Stomach (tissue), 9 donors: ENCODE data around the gene MYO5B. TPM values are rescaled to one million over a fixed set of nuclear protein-coding genes. Genes with fewer than 3 reads are reported as not detected.

Experiments
- DNase-seq, 2 donors: peaks; one replicate each; pipeline versions ENCODE4 v3.0.0 to v3.0.0-alpha.2; 2013 to 2019
- H3K27ac ChIP-seq, 5 donors: fragments of 200-600 bp in 4 of 5; sonication (generic) in 4 of 5; one replicate each; pipeline ENCODE4 v1.5.1; 2013 to 2019; ENCODE audit warnings: mild to moderate bottlenecking in 1 of 5, moderate library complexity in 1 of 5
- H3K27me3 ChIP-seq, 3 donors: fragments of 200-600 bp; sonication (generic); one replicate each; pipeline ENCODE4 v1.5.1; 2017 to 2019; ENCODE audit warnings: mixed run types in 1 of 3
- H3K36me3 ChIP-seq, 4 donors: fragments of 200-600 bp; sonication (generic); 1 replicate in 3 of 4; 2 replicates in 1 of 4; pipeline ENCODE4 v1.5.1; 2016 to 2019
- H3K4me1 ChIP-seq, 4 donors: fragments of 200-600 bp; sonication (generic); one replicate each; pipeline ENCODE4 v1.5.1; 2016 to 2019
- H3K4me3 ChIP-seq, 4 donors: fragments of 200-600 bp; sonication (generic) in 3 of 4; one replicate each; pipeline ENCODE4 v1.5.1; 2016 to 2019; ENCODE audit warnings: mild to moderate bottlenecking in 1 of 4
- H3K9me3 ChIP-seq, 4 donors: fragments of 200-600 bp; sonication (generic); one replicate each; pipeline ENCODE4 v1.5.1; 2016 to 2019
- EP300 ChIP-seq: sonication (generic); formaldehyde crosslinking; IDR thresholded peaks from one replicate; pipeline ENCODE4 v1.6.1; 2017; ENCODE audit warnings: antibody characterized with exemption
- POLR2A ChIP-seq, 4 donors: fragments of 450-650 bp; IDR thresholded peaks; one replicate each; pipeline ENCODE4 v1.6.1; 2016; ENCODE audit warnings: antibody characterized with exemption in 4 of 4, control low read depth in 2 of 4, mild to moderate bottlenecking in 1 of 4, moderate library complexity in 1 of 4
- POLR2AphosphoS5 ChIP-seq, 3 donors: sonication (generic); formaldehyde crosslinking; IDR thresholded peaks; one replicate each; pipeline ENCODE4 v1.6.1; 2016; ENCODE audit warnings: antibody characterized with exemption in 3 of 3
- WGBS, 5 donors: extraction: QIAGEN DNeasy Blood & Tissue Kit in 3 of 5; methylation state at CpG; one replicate each; pipeline versions ENCODE4 v1.1.5 to v1.1.7; 2013 to 2018; 5-methylcytosine and 5-hydroxymethylcytosine counted together
- intact Hi-C: fragments of 100-400 bp; cut with DNase I; formaldehyde crosslinking; loops from one replicate; pipeline ENCODE4 v1.15.1; 2023; ENCODE audit warnings: low total_unique reads
- polyA plus RNA-seq, 3 donors: library from polyadenylated mRNA; stranded (reverse); fragments of 200-250 nt; gene quantifications; one replicate each; pipeline ENCODE4 v1.2.3, GENCODE V29; 2013
- total RNA-seq, 5 donors: library from RNA; depleted of rRNA; stranded (reverse); fragments of >200 nt; gene quantifications; one replicate each; pipeline versions ENCODE4 v1.1.0 to v1.2.3, GENCODE V29; 2014 to 2016
- TF ChIP-seq, protein P1 (sequence below), 7 experiments: fragments of 450-650 bp in 4 of 7; fragments of 200-600 bp in 3 of 7; sonication (generic) in 3 of 7; IDR thresholded peaks; one replicate each; pipeline ENCODE4 v1.5.1; 2016 to 2019; ENCODE audit warnings: antibody characterized with exemption in 7 of 7, control low read depth in 2 of 7, mild to moderate bottlenecking in 1 of 7
- donor health status: healthy with polysubstance abuse.
- donor health status: Bipolar disorder and iron deficiency.
- donor health status: healthy.

Gene MYO5B
- total and polyA plus RNA-seq, 8 donors, result 13.6 to 224 (median 33.7) TPM

DNA sequence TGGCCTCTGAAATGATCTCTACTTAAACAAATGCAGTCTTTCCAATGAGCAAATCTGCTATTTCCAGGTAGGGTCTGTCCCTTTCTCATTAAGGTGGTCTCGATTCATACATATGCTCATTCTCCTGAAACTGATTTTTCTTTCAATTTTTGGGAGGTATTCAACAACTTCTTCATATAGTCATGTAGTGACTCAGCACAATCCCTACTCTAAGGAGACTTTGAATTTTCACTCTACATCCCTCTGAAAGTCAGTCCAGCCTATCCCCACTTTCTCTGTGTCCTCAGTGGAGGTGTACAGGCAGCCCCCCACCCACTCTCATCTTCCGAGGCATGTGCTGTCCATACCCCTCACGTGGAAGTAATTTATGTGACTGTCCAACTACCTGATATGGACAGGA, 281.7 kb downstream of the MYO5B start:
- no peak for DNase-seq
- intact Hi-C loops, result no loop called here
- H3K4me3 ChIP-seq, result no peak overlapping the region
- 78 to 92% (median 89%) methylated on average over 3 of the region's 3 CpGs for WGBS, 5 donors
- H3K36me3 ChIP-seq, result peaks cover 0 to 11% (median 4%) of the 10 kb centered on the region in 4 donors
- no peaks in the 10 kb centered on the region for H3K9me3 ChIP-seq
- peaks cover 0 to 21% (median 3%) of the 10 kb centered on the region in 4 donors for H3K4me1 ChIP-seq
- peaks cover 0 to 8% (median 0%) of the 10 kb centered on the region in 3 donors for H3K27me3 ChIP-seq
- H3K27ac ChIP-seq, result no peak overlapping the region
- TF ChIP-seq, protein P1, sequence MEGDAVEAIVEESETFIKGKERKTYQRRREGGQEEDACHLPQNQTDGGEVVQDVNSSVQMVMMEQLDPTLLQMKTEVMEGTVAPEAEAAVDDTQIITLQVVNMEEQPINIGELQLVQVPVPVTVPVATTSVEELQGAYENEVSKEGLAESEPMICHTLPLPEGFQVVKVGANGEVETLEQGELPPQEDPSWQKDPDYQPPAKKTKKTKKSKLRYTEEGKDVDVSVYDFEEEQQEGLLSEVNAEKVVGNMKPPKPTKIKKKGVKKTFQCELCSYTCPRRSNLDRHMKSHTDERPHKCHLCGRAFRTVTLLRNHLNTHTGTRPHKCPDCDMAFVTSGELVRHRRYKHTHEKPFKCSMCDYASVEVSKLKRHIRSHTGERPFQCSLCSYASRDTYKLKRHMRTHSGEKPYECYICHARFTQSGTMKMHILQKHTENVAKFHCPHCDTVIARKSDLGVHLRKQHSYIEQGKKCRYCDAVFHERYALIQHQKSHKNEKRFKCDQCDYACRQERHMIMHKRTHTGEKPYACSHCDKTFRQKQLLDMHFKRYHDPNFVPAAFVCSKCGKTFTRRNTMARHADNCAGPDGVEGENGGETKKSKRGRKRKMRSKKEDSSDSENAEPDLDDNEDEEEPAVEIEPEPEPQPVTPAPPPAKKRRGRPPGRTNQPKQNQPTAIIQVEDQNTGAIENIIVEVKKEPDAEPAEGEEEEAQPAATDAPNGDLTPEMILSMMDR (IDR thresholded peaks at IDR 0.05), result no peak

GRCh38 chr18:49911427-49911826, 283.5 kb downstream of the MYO5B start:
- Histone ChIP-seq H3K36me3 (peaks cover 0 to 3% (median 0%) of the 10 kb centered on the region in 4 donors), H3K4me1 (peaks cover 0 to 20% (median 3%) of the 10 kb centered on the region in 4 donors), H3K4me3 (no peak overlapping the region), H3K27me3 (no peaks in the 10 kb centered on the region), H3K27ac (no peak overlapping the region), H3K9me3 (no peaks in the 10 kb centered on the region)
- TF ChIP-seq, protein P1 (IDR thresholded peaks at IDR 0.05), result no peak
- TF ChIP-seq EP300 (no peak), POLR2AphosphoS5 (IDR thresholded peaks at IDR 0.05) (no peak), POLR2A (IDR thresholded peaks at IDR 0.05) (no peak)
- 21 to 36% (median 31%) methylated on average over 4 of the region's 4 CpGs for WGBS, 5 donors
- peak in 1 of 2 donors; percentile 35 for DNase-seq
- intact Hi-C loops, result no loop called here

GRCh38 chr18:49910986-49911385, 284.0 kb downstream of the MYO5B start:
- WGBS, 5 donors, result 24 to 73% (median 49%) methylated on average over 2 of the region's 2 CpGs
- Histone ChIP-seq H3K27ac (no peak overlapping the region), H3K9me3 (no peaks in the 10 kb centered on the region), H3K36me3 (peaks cover 0 to 6% (median 0%) of the 10 kb centered on the region in 4 donors), H3K4me3 (no peak overlapping the region), H3K27me3 (no peaks in the 10 kb centered on the region), H3K4me1 (peaks cover 0 to 16% (median 3%) of the 10 kb centered on the region in 4 donors)
- no peak for TF ChIP-seq POLR2A (IDR thresholded peaks at IDR 0.05)
- DNase-seq, result no peak
- intact Hi-C loops, result no loop called here

- TF ChIP-seq POLR2A (IDR thresholded peaks at IDR 0.05), result no peak
- TF ChIP-seq, protein P1 (IDR thresholded peaks at IDR 0.05), result no peak
- H3K27me3 ChIP-seq, result no peaks in the 10 kb centered on the region
- intact Hi-C loops, result no loop called here
- WGBS, 5 donors, result 83 to 89% (median 88%) methylated on average over 5 of the region's 5 CpGs
- peaks cover 0 to 16% (median 3%) of the 10 kb centered on the region in 4 donors for H3K4me1 ChIP-seq
- no peak overlapping the region for H3K27ac ChIP-seq
- H3K36me3 ChIP-seq, result peaks cover 0 to 6% (median 0%) of the 10 kb centered on the region in 4 donors
- H3K4me3 ChIP-seq, result no peak overlapping the region
- no peaks in the 10 kb centered on the region for H3K9me3 ChIP-seq
- DNase-seq, result no peak
Measured at GRCh38 chr18:49910019-49910418, 284.9 kb downstream of the MYO5B start.

DNA sequence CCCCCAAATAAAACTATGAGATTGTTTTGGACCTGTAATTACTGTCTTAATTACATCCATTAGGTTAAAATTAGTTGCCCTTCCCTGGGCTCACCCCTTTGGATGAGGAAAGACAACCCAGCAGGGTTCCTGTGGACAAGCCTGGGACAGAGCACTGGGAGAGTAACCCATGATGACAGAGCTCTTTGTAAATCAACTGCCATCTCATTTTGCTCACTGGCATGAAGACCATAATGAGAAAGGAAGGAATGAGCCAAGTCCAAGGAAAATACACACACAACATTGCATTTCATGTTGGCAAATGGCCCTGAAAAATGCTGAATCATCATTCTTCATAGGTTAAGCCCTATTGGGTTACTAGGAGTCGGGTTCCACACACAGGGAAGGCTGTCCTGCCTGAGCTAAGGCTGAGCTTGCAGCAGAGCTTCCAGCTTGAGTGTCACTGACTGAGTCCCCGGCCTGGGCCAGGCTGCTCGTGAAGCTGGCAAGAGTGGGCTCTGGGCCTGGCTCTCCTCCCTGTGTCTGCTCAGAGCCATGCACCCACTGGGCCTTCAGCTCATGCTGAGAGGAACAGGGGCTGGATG, 287.5 kb downstream of the MYO5B start:
- Histone ChIP-seq H3K4me3 (no peak overlapping the region), H3K9me3 (no peaks in the 10 kb centered on the region), H3K36me3 (peaks cover 0 to 22% (median 16%) of the 10 kb centered on the region in 4 donors), H3K27me3 (no peaks in the 10 kb centered on the region), H3K27ac (no peak overlapping the region), H3K4me1 (peaks cover 0 to 16% (median 3%) of the 10 kb centered on the region in 4 donors)
- peak in 1 of 2 donors; percentile 12 for DNase-seq
- TF ChIP-seq POLR2AphosphoS5 (IDR thresholded peaks at IDR 0.05) (no peak), POLR2A (IDR thresholded peaks at IDR 0.05) (no peak), EP300 (no peak)
- TF ChIP-seq, protein P1 (IDR thresholded peaks at IDR 0.05), result no peak
- 66 to 84% (median 77%) methylated on average over 3 of the region's 3 CpGs for WGBS, 5 donors
- intact Hi-C loops, result loop anchor here (10.0 kb wide), 1 partner anchor 57 kb away; no protein-coding TSS in a partner anchor
